GM12874 (cell line): ENCODE data around the gene POU2F1.

Source experiments
- TF ChIP-seq, protein P1 (sequence below): IDR thresholded peaks from 2 replicates; pipeline ENCODE4 v1.5.1; 2011; ENCODE audit warnings: low read depth, mild to moderate bottlenecking, control low read depth, low read length, moderate library complexity; ENCODE audit not compliant: insufficient read depth

POU2F1 gene

DNA sequence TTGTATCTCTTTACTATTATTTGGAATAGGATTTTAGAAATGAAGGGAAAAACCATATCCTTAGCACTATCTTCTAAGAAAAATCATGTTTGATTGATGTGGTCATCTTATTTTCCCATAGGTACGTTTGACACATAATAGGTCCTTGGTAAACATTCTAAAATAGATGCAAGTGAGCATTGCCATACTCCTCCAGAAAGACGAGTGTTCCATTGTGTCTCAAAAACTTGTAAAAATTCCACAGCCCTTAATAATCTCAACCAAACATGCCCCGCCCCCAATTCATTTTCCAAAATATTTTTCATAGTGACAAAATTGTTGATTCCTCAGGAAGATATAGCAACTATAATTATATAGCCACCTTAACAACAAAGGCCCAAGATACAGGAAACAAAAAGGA lies 184.2 kb downstream of the POU2F1 start:
- TF ChIP-seq, protein P1, sequence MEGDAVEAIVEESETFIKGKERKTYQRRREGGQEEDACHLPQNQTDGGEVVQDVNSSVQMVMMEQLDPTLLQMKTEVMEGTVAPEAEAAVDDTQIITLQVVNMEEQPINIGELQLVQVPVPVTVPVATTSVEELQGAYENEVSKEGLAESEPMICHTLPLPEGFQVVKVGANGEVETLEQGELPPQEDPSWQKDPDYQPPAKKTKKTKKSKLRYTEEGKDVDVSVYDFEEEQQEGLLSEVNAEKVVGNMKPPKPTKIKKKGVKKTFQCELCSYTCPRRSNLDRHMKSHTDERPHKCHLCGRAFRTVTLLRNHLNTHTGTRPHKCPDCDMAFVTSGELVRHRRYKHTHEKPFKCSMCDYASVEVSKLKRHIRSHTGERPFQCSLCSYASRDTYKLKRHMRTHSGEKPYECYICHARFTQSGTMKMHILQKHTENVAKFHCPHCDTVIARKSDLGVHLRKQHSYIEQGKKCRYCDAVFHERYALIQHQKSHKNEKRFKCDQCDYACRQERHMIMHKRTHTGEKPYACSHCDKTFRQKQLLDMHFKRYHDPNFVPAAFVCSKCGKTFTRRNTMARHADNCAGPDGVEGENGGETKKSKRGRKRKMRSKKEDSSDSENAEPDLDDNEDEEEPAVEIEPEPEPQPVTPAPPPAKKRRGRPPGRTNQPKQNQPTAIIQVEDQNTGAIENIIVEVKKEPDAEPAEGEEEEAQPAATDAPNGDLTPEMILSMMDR = no peak

DNA sequence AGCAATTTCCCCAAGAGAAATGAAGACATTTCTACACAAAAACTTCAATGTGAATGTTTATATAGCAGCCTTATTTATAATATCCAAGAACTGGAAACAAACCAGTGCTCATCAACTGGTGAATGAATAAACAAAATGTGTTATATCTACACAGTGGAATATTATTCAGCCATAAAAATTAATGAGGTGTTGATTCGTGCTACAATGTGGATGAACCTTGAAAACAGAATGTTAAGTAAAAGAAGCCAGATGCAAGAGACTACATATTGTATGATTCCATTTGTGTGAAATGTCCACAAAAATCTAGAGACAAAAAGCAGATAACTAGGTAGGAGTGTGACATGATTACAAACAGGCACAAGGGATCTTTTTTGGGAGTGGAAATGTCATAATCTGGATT lies 187.7 kb downstream of the POU2F1 start:
- TF ChIP-seq, protein P1 = no peak

DNA sequence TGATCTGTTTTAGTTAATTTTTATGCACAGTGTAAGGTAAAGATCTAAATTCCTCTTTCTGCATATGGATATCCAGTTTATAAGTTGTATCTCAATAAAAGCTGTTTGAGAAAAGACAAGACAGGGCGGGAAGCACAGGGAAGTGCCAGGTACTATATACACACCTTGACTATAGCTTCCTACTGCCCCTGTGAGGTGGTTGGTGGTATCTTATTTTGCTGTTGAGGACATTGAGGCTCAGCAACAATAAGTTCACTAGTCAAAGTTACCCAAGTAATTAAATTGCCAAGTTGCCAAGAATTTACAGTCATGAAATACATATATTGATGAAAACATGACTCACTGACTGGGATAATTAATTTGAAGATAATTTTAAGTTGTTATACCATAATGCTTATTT lies 188.5 kb downstream of the POU2F1 start:
- TF ChIP-seq, protein P1 = peak; percentile 18; the same call in 1 of the 2 replicates

DNA sequence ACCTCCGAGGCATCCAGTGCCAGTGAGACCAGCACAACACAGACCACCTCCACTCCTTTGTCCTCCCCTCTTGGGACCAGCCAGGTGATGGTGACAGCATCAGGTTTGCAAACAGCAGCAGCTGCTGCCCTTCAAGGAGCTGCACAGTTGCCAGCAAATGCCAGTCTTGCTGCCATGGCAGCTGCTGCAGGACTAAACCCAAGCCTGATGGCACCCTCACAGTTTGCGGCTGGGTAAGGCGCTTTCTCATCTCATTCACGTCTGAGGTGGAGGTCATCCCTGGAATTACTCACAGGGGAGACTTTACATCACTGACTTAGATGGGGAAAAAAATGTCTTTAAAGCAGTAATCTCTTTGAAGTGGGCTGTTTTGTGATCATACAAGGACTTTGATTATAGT lies 191.4 kb downstream of the POU2F1 start:
- TF ChIP-seq, protein P1 = no peak

DNA sequence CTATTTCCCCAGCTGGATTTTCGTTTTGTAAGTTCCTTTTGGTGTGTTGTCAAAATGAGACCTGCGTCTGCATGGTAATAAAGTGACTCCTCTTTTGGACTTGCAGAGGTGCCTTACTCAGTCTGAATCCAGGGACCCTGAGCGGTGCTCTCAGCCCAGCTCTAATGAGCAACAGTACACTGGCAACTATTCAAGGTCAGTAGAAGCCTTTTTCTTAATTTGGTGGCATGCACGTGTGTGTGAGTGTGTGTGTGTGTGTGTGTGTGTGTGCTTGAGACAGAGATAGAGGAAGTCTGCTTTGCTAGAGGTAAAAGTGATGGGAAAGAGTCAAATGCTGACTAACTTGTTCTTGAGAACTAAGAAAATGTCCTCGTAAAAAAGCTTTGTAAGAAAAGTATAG lies 192.2 kb downstream of the POU2F1 start:
- TF ChIP-seq, protein P1 = no peak

DNA sequence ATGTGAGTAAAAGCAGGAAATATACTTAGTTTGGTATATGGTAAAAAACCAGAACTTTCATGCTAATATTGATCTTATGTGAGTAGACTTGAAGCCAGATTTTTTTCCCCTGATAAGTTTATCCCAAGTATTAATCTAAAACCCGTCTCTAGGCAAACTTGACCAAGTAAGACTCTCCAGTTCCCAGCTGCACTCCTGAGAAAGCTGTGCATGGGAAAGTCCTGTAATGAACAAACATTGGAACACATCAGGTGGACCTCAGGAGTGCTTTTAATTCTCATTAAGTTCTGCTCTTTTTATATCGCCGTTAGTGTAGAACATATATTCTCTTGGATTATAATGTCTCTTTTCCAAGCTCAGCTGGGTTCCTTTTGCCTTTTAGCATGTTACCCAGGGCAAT lies 192.6 kb downstream of the POU2F1 start:
- TF ChIP-seq, protein P1 = no peak

DNA sequence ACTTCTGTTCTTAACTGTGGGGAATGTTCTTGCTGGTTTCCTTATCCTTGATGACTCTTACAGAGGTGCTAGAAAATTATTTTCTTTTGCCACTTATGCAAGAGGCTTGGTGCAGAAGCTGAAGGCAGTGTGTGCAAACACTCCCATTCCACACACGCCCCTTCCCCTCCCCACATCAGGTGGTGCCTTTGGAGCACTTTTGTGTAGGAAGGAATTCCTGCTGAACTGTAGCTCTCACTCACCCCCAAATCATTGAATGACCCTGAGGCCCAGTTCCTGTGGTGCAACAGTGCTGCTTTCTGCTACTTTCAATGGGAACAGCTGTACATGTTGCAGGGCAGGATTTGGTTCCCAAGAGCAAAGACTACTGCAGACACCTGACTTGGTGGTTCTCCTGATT lies 195.8 kb downstream of the POU2F1 start:
- TF ChIP-seq, protein P1 = no peak

DNA sequence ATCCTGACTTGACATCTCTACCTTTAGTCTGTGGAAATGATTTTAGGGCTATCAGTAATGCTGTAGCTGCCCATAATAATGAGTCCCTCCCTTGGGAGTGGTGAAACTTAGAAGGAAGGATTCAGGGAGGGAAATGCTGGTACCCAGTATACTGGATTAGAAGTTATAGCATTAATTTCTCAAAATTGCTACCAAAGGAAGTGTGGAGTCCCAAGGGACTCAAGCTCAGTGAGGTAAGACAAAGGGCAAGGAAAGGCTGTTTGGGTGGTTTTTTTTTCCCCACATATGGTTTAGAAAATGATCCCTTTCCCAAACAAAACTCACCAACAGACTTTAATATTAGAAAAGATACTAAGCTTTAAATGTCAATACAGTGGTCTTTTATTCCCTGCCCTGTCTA lies 197.7 kb downstream of the POU2F1 start:
- TF ChIP-seq, protein P1 = no peak
